ENCODE results near the gene THAP7.

DNA sequence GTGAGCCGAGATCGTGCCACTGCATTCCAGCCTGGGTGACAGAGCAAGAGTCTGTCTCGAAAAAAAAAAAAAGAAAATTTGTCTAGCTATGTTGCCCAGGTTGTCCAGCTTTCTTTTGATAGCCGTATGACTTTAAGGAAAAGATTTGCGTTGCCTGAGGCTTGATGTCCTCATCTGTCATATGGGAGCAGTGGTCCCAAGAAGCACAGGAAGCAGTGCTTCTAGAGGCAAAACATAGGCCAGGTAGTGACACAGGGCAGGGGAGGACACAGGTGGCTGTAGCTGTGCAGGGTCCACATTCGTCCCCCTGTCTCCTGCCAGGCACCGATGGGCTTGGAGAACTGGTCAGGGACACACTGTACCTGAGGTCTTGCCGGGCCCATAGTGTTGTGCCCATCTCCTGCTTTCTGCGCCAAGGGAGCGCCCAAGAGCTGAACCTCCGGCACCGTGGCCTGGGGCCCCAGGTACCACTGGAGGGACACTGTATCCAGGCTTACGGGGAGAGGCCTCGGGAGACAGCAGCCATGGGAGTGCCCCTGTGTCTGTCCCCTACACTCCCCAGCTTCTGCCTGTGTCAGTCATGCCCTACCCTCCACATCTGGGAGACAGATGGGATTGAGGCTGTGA is 45.2 kb upstream of the THAP7 start:
- TF ChIP-seq, protein P1, sequence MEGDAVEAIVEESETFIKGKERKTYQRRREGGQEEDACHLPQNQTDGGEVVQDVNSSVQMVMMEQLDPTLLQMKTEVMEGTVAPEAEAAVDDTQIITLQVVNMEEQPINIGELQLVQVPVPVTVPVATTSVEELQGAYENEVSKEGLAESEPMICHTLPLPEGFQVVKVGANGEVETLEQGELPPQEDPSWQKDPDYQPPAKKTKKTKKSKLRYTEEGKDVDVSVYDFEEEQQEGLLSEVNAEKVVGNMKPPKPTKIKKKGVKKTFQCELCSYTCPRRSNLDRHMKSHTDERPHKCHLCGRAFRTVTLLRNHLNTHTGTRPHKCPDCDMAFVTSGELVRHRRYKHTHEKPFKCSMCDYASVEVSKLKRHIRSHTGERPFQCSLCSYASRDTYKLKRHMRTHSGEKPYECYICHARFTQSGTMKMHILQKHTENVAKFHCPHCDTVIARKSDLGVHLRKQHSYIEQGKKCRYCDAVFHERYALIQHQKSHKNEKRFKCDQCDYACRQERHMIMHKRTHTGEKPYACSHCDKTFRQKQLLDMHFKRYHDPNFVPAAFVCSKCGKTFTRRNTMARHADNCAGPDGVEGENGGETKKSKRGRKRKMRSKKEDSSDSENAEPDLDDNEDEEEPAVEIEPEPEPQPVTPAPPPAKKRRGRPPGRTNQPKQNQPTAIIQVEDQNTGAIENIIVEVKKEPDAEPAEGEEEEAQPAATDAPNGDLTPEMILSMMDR (IDR thresholded peaks at IDR 0.05; ENCODE audit: borderline replicate concordance, extremely low read depth, low read length, poor library complexity, severe bottlenecking): no peak
- TF ChIP-seq EZH2 (IDR thresholded peaks at IDR 0.05; ENCODE audit: borderline replicate concordance, low read depth, low read length, severe bottlenecking): no peak

All from DND-41 (cell line).